ENCODE results near the gene SENP3.

SENP3 gene

GRCh38 chr17:7523033-7523432 lies 38.7 kb upstream of the SENP3 start:
- peak; percentile 56 for TF ChIP-seq CTCF (IDR thresholded peaks at IDR 0.05; ENCODE audit: insufficient read depth, low read length, poor library complexity, severe bottlenecking)
- DNase-seq (ENCODE audit: extremely low read depth, insufficient read length): no peak
- Histone ChIP-seq H3K4me3 (replicated peaks; ENCODE audit: low read depth, low read length) (no peak overlapping the region), H3K36me3 (ENCODE audit: control insufficient read depth, insufficient read depth, low read length) (no peaks in the 10 kb centered on the region), H3K27me3 (replicated peaks; ENCODE audit: control insufficient read depth, insufficient read depth, low read length) (no peaks in the 10 kb centered on the region)

- Histone ChIP-seq H3K27me3 (replicated peaks; ENCODE audit: control insufficient read depth, insufficient read depth, low read length) (no peaks in the 10 kb centered on the region), H3K36me3 (ENCODE audit: control insufficient read depth, insufficient read depth, low read length) (no peaks in the 10 kb centered on the region), H3K4me3 (replicated peaks; ENCODE audit: low read depth, low read length) (no peak overlapping the region)
- no peak for DNase-seq (ENCODE audit: extremely low read depth, insufficient read length)
- TF ChIP-seq CTCF (IDR thresholded peaks at IDR 0.05; ENCODE audit: insufficient read depth, low read length, poor library complexity, severe bottlenecking): no peak
Observed at GRCh38 chr17:7528842-7529241, 32.9 kb upstream of the SENP3 start.

- H3K36me3 ChIP-seq (ENCODE audit: control insufficient read depth, insufficient read depth, low read length): no peaks in the 10 kb centered on the region
- H3K27me3 ChIP-seq (replicated peaks; ENCODE audit: control insufficient read depth, insufficient read depth, low read length): no peaks in the 10 kb centered on the region
- no peak for DNase-seq (ENCODE audit: extremely low read depth, insufficient read length)
- TF ChIP-seq CTCF (IDR thresholded peaks at IDR 0.05; ENCODE audit: insufficient read depth, low read length, poor library complexity, severe bottlenecking): no peak
- no peak overlapping the region for H3K4me3 ChIP-seq (replicated peaks; ENCODE audit: low read depth, low read length)
Observed at GRCh38 chr17:7530023-7530900, 31.5 kb upstream of the SENP3 start.

GRCh38 chr17:7538050-7538449 lies 23.7 kb upstream of the SENP3 start:
- Histone ChIP-seq H3K36me3 (ENCODE audit: control insufficient read depth, insufficient read depth, low read length) (no peaks in the 10 kb centered on the region), H3K4me3 (replicated peaks; ENCODE audit: low read depth, low read length) (no peak overlapping the region), H3K27me3 (replicated peaks; ENCODE audit: control insufficient read depth, insufficient read depth, low read length) (no peaks in the 10 kb centered on the region)
- no peak for TF ChIP-seq CTCF (IDR thresholded peaks at IDR 0.05; ENCODE audit: insufficient read depth, low read length, poor library complexity, severe bottlenecking)
- DNase-seq (ENCODE audit: extremely low read depth, insufficient read length): no peak

- no peak for TF ChIP-seq CTCF (IDR thresholded peaks at IDR 0.05; ENCODE audit: insufficient read depth, low read length, poor library complexity, severe bottlenecking)
- no peaks in the 10 kb centered on the region for H3K36me3 ChIP-seq (ENCODE audit: control insufficient read depth, insufficient read depth, low read length)
- H3K4me3 ChIP-seq (replicated peaks; ENCODE audit: low read depth, low read length): no peak overlapping the region
- H3K27me3 ChIP-seq (replicated peaks; ENCODE audit: control insufficient read depth, insufficient read depth, low read length): no peaks in the 10 kb centered on the region
- no peak for DNase-seq (ENCODE audit: extremely low read depth, insufficient read length)
Observed at GRCh38 chr17:7538891-7539545, 22.7 kb upstream of the SENP3 start.
